DLD1 (cell line): Measurements from ENCODE around the gene ARID4B.
"Not testable (repeated sequence)": the region's sequence is repeated elsewhere in the genome, so short reads cannot be mapped to it uniquely, and the experiment has no call there.

Source experiments
- in situ Hi-C: cut with HindIII; loops from 2 replicates; pipeline ENCODE4 v1.10.0; 2017; ENCODE audit warnings: low sequenced_read_pairs

The ARID4B gene

DNA sequence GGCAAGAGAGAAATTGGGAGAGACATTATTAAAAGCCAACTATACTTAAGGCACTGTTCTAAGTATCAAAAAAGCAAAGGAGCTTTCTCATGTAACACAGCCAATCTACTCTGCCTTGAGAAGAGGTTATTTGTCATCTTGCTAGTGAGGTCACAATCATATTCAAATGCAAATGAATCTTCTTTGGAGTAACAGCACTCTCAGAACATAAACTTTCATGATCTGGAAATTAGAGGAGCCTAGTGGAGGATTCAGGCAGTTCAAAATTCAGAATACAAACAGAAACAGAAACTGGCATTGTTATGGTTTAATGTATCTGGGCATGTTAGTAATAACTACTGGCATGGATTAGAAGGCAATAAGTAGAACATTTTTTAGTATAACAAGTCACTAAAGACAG, 57.4 kb downstream of the ARID4B start:
- in situ Hi-C loops: no loop called here

DNA sequence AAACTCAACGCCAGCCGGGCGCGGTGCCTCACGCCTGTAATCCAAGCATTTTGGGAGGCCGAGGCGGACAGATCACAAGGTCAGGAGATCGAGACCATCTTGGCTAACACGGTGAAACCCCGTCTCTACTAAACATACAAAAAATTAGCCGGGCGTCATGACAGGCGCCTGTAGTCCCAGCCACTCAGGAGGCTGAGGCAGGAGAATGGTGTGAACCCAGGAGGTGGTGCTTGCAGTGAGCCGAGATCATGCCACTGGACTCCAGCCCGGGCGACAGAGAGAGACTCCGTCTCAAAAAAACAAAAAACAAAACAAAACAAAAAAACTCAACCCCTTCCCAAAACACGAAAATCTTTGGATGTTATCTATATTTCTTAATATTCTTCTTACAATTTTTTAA, 58.0 kb downstream of the ARID4B start:
- in situ Hi-C loops: not testable (repeated sequence)

DNA sequence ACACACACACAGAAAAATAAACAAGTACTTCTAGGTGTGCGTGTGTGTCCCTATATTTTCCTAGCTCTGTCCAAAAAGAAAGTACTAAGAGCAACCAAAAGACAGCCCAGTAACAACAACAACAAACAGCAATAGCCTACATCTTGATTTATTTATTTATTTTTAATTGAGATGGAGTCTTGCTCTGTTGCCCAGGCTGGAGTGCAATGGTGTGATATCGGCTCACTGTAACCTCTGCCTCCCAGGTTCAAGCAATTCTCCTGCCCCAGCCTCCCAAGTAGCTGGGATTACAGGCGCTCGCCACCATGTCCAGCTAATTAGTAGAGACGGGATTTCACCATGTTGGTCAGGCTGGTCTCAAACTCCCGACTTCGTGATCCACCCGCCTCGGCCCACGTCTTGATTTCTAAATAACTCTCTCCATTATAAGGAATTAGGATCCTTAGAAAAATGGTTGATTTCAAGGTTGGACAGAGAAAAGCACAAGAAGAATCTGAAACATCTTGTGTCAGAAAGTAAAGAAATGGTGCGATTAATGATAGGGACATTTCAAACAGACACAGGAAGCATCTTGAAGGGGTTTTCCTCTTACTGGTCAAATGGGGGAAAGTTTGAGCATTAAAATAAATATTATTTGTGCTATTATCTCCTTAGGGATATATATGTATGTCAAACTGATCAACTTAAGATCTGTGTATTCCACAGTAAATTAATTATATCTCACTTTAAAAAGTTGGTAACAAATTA, 59.4 kb downstream of the ARID4B start:
- in situ Hi-C loops: no loop called here

DNA sequence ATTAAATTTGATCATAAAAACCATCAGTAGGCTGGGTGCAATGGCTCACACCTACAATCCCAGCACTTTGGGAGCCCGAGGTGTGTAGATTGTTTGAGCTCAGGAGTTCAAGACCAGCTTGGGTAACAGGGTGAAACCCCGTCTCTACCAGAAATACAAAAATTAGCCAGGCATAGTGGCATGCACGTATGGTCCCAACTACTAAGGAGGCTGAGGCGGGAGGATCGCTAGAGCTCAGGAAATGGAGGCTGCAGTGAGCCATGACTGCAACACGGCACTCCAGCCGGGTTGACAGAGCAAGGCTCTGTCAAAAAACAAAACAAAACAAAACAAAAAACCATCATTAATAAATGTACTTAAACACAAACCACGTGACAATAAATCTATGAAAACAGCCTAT, 61.0 kb downstream of the ARID4B start:
- in situ Hi-C loops: no loop called here

DNA sequence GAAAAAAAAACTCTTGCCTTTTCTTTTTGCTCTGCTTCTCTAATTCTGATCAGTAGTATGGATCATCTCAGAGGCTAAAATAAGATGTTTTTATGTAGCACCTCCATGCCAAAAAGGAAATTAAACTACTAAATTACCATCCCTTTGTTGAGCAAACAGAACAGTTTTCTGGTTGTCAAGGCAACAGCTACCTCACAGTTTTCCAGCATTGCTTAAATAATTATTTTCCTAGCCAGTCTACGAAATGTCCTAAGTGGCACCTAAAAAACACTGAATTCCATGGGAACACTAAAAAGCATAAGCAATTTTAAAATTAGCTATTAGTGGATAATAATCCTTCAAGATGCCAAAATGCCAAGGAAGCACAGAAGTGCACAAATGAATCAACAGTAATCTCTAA, 61.7 kb downstream of the ARID4B start:
- in situ Hi-C loops: no loop called here

DNA sequence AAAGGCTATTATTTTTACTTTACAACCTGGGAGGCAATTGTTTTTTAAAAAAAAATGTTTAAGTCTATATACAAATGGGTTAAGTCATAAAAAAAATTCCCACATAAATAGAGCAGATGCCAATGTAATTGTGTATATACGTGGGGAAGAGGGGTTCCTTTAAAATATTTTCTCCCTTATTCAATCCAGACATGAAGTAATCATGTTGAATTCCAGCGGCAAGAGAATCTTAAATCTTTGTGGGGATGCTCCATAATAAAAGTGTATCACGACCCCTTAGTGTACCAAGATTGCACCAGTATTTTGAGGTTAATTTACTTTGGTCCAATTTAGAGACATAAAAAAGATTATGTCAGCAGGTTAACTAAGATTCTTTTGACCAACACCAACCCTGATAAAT, 62.1 kb downstream of the ARID4B start:
- in situ Hi-C loops: no loop called here

DNA sequence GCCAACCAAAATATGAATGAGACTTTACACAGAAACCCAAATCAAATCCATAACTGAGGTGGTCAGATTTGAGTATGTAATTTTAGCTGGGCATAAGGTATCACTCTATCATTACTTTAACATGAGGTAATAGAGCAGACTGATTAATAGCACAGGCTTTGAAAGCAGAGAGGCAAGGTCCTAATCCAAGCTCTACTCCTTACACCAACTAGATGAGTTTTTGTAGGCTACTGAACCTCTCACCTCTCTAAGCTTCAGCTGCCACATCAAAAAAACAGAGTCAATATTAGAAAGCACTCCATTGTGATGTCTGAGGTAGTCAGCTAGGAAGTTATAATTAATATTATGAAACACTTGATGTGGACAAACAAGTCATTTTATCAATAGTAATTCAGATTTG, 63.7 kb downstream of the ARID4B start:
- in situ Hi-C loops: no loop called here

DNA sequence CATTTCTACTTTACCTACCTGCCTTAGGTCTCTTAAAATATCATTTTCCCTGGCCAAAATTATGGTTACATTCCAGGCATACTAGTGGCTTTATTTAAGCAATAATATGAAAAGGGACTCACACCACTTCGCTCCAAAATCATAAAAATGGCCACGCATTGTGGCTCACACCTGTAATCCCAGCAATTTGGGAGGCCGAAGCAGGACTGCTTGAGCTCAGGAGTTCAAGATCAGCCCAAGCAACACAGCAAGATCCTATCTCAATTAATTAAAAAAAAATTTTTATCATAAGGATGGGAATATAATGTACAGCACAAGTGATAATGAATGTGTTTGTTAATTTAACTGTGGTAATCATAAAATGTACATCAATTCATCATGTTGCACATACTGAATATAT, 65.4 kb downstream of the ARID4B start:
- in situ Hi-C loops: no loop called here

DNA sequence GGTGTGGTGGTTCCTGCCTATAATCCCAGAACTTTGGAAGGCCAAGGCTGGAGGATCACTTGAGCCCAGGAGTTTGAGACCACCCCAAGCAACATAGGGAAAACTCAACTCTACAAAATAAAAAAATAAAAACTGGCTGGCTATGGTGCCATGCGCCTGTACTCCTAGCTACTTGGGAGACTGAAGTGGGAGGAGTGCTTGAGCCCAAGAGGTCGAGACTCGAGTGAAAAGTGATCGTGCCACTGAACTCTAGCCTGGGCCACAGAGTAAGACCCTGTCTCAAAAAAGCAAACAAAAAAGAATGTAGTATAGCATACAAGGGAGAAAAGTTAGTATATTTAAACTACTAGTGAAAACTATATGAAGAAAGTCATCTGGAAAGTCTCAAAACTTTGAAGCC, 66.7 kb downstream of the ARID4B start:
- in situ Hi-C loops: no loop called here

DNA sequence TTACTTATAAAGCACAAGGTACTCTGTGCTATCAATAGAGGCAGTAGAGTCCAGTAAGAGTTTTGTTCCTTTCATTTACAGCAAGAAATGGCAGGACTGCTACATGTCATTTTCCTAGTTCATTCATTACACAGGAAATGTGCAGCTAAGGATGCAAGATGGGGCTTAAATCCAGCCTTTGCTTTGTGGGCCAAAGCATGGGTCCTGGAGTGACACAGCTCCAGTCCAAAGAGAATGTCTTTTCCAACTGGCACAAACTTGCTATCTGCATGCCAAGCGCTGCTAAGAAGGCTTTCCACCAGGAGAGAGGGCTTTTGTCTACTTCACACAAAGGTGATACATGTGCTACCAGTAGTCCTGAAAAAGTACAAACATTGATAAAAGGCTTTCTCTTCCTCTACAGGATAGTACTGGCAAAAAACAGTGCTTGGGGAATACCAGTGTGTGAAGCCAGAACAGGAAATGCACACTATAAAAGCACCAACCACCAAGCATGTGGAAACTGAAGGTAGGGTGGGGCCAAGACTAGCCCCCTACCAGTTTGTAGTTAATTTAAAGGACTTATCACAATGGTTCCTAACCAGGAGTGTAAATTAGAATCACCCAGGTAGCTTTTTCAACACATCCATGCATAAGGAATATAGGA, 68.7 kb downstream of the ARID4B start:
- in situ Hi-C loops: no loop called here

DNA sequence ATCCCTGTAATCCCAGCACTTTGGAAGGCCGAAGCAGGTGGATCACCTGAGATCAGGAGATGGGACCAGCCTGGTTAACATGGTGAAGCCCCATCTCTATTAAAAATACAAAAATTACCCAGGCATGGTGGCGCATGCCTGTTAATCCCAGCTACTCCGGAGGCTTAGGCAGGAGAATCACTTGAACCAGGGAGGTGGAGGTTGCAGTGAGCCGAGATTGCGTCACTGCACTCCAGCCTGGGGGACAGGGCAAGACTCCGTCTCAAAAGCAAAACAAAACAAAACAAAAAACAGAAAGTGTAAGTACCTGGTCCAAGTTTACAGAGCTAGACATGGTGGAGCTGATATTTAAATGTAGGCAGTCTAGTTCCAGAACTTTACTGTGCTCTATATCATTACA, 69.9 kb downstream of the ARID4B start:
- in situ Hi-C loops: not testable (repeated sequence)

DNA sequence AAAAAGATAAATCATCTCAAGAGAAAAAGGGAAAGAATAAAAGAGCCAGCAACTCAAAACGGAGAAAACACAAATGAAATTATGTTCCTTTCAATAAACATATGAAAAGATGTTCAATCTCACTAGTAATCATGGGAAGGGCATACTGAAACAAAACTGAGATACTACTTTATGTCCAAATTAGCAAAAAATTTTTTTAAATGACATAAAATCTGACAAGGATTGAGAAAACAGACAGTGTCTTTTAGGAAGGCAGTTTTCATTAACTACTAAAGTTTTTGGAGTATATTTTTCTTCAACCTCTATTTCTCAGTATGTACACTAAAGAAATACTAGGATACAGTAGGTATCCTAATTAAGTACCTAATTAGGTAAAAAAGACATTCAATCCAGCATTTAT, 73.3 kb downstream of the ARID4B start:
- in situ Hi-C loops: no loop called here

DNA sequence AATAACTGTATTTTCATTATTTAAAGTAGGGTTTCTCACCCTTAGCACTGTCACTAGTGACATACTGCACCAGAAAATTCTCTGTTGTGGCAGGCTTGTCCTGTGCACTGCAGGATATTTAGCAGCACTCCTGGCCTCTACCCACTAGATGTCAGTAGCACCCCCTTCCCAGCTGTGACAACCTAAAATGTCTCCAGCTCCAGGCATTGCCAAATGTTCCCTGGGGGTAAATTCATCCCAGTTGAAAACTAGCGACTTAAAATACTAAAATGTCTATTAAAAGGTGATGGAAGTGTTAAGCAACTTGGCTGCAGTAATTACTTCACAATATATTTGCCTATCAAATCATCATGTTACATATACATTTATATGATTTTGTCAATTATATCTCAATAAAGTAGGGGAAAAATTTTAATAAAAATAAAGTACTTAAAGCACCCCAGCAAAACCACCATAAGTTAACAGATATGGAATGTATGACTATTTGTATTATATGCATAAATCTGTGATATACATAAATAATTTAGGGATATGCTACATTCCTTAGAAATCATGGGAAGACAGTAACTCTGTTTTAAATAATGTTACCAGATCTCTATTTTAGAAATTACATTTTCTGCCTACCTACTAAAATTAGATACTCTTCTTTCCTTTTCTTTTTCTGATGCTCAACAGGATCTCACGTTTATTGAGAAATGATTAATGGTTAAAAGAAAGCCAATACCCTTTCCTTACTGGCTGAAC, 74.6 kb downstream of the ARID4B start:
- in situ Hi-C loops: no loop called here

DNA sequence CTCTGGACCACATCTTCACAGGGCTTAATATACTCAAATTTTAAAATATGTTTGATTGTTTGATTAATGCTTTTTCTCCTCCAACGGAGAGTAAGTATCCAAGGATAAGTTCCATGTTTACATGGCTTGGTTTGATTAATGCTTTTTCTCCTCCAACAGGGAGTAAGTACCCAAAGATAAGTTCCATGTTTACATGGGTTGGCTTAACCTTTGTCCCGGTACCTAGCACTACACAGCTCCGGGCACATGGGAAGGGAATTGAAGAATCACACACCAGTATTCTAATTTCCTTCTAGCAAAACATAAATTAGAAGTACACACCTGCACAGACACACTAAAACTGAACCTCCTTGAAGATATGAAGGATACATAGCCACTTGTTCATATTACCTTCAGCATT, 77.5 kb downstream of the ARID4B start:
- in situ Hi-C loops: no loop called here

DNA sequence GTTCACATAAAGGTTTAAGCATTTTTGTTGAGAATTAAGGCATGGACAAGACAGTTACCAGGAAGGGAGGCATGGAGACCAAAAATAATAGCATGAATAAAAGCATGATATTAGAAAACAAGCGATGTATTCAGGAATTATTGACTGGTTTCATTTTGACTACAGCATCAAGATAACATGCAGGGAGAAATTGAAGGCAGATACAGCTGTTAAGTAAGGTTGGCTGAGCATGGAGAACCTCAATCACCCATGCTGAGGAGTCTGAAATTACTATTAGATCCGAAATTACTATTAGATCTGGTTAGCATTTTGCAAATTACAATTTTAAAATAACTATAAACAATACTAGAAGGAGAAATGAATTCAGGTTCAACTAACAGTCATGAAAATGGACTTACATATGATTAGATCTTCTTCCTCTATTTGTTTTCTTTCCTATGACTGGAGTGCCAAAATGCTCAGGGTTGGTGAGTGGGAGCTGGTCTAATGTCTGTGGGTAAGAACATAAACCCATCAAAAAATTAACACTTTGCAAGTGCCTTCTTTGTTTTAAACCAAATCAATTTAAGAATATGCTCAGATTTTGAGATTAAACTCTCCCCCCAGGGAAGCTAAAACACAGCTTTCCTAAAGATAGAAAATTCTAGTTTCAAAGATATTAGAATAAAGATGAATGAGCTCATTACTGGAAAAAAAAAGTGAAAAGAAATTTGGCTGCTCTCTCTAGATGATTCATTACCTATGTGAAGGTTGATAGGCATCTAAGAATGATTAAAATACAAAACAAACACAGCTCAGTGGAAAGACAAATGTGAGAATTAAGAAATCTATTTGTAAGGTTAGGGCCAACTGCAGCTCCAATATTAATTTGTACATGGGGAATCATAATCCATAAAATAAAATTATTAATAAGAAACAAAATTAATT, 81.7 kb downstream of the ARID4B start:
- in situ Hi-C loops: no loop called here

DNA sequence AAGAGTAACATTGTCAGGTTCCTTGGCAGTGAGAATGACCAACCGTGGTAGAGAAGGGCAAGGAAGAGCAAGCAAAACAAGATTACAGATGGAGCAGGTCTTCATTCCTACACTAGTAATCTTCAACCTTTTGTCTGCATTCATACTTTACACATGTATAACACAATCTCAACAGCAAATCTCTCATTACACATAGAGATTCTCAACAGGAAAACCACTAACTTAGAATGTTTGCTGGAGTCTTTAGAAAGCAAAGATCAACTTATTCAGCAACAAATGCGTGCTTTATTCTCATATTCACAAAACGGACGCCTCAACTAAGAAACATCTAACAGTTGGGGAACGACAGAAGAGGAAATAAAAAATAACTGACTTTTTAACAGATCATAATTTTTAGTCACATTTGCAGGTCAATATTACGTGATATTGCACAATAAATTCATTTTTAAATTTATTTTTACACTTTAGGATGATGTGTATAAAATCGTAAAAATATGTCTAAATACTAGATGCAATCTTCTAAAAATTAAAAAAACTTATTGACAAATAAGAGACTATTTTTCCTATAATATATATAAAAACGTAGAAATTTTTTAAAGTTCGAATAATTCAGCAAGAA, 82.9 kb downstream of the ARID4B start:
- in situ Hi-C loops: no loop called here

DNA sequence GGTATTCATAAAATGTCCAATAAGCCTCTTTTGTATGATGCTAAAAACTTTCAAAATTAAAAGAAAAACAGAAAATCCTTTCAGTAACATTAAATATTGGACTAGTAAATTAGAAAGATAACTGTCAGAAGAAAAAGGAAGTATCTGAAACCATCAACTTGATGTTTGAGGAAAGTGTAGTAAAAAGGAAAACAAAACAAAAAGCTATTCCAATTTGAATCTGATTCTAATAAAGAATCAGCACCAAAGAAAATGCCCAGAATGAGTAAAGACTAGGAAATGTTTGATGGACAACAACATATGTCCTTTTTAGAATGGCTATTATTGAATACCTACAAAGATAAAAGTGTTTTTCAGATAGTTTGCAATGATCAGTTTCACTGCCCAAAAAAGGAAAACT, 87.0 kb downstream of the ARID4B start:
- in situ Hi-C loops: no loop called here

DNA sequence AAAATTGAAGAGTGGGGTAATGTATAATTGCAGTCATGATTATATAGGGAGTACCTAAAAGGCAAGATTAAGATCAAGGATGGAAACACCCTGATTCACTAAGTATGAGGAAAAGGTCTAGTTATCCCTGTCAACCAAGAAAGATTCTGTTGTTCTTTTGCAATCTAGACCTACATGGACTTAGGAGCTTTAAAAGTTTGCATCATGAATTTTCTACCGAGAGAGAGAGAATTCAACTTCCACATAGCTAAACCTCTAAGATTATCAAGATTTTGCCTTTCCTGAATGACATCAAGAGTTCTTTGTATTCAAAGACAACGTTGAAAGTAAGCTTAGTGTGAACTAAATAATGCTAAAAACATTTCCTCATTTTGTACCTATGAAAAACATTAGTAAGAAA, 88.1 kb downstream of the ARID4B start:
- in situ Hi-C loops: no loop called here

DNA sequence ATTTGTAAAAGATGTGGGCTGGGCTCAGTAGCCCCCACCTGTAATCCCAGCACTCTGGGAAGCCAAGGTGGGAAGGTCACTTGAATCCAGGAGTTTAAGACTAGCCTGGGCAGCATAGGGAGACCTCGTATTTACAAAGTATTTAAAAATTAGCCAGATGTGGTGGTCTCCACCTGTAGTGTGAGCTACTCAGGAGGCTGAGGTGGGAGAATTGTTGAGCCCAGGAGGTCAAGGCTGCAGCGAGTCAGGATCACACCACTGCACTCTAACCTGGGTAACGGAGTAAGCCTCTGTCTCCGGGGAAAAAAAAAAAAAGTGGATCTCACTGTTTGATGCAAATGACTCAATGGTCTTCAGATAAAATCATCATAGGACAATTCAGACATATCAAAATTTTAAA, 89.4 kb downstream of the ARID4B start:
- in situ Hi-C loops: no loop called here

DNA sequence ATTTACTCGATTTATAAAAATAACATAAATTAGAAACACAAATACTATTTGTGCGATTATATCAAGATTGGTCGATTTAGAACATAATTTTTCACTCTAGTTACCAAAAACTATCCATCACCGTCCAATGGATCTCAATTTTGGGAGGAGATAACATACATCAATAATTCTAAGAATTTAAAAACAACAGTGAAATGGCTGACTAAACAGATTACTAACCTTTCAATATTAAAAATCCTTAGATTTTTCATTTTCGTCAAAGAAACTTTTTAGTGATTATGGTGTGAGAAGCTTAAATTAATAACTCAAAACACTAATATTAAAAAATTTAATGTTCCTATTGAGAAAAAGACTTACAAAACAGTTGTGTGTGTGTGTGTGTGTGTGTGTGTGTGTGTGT, 91.9 kb downstream of the ARID4B start:
- in situ Hi-C loops: no loop called here

DNA sequence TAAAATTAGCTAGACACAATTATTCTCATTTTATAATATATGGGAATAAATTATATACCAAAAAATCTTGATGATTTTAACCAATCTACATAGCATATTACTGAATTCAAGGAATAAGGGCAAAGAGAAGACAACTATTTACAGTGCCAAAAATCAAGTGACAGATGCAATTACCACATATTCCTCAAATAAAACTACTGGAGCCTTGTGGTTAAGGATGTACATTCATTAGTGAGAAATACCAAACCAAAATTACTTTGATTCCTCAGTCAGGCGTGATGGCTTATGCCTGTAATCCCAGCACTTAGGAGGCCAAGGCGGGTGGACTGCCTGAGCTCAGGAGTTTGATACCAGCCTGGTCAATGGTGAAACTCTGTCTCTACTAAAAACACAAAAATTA, 98.1 kb downstream of the ARID4B start:
- in situ Hi-C loops: no loop called here
